Fibroblast of lung (primary cell): ENCODE results near the gene IMMP1L. TPM values are rescaled to one million over a fixed set of nuclear protein-coding genes. Genes with fewer than 3 reads are reported as not detected.

ENCODE experiments used
- DNase-seq, 2 donors: peaks; one replicate each; pipeline versions ENCODE4 v3.0.0 to v3.0.0-alpha.2; 2010; ENCODE audit warnings: low read depth in 2 of 2
- H2AFZ ChIP-seq: 2 replicates; pipeline ENCODE4 v1.5.1; 2012; ENCODE audit warnings: low read length, control low read depth, inconsistent platforms
- H3K27ac ChIP-seq: 2 replicates; pipeline ENCODE4 v1.5.1; 2011; ENCODE audit warnings: low read length, control low read depth; ENCODE audit not compliant: insufficient read depth
- H3K27me3 ChIP-seq: 2 replicates; pipeline ENCODE4 v1.5.1; 2011; ENCODE audit warnings: mild to moderate bottlenecking, low read length; ENCODE audit not compliant: control insufficient read depth, insufficient read depth
- H3K36me3 ChIP-seq: 2 replicates; pipeline ENCODE4 v1.5.1; 2011; ENCODE audit warnings: low read length; ENCODE audit not compliant: control insufficient read depth, insufficient read depth
- H3K4me1 ChIP-seq: 2 replicates; pipeline ENCODE4 v1.5.1; 2011; ENCODE audit warnings: low read length; ENCODE audit not compliant: control insufficient read depth, insufficient read depth; ENCODE audit errors: extremely low read depth
- H3K4me2 ChIP-seq: 2 replicates; pipeline ENCODE4 v1.5.1; 2011; ENCODE audit warnings: low read length, control low read depth; ENCODE audit not compliant: insufficient read depth; ENCODE audit errors: extremely low read depth
- H3K4me3 ChIP-seq, 4 experiments: fragments of 200-600 bp in 1 of 4; sonication (generic) in 1 of 4; replicated peaks in 1 of 4; 2 replicates each; pipeline ENCODE4 v1.5.1; 2011 to 2016; ENCODE audit warnings: low read length in 4 of 4, low read depth in 3 of 4, mild to moderate bottlenecking in 3 of 4, control low read depth in 2 of 4, inconsistent platforms in 1 of 4, mixed read lengths in 1 of 4; ENCODE audit not compliant: insufficient read depth in 1 of 4; ENCODE audit errors: control extremely low read depth in 1 of 4
- H3K79me2 ChIP-seq: 2 replicates; pipeline ENCODE4 v1.5.1; 2012; ENCODE audit warnings: mild to moderate bottlenecking, low read length, inconsistent platforms; ENCODE audit not compliant: control insufficient read depth, insufficient read depth
- H3K9ac ChIP-seq: 2 replicates; pipeline ENCODE4 v1.5.1; 2011; ENCODE audit warnings: mild to moderate bottlenecking, low read length, control low read depth; ENCODE audit not compliant: insufficient read depth
- H3K9me3 ChIP-seq: 2 replicates; pipeline ENCODE4 v1.5.1; 2012; ENCODE audit warnings: low read depth, low read length; ENCODE audit not compliant: control insufficient read depth, insufficient read depth
- H4K20me1 ChIP-seq: 2 replicates; pipeline ENCODE4 v1.5.1; 2011; ENCODE audit warnings: low read length; ENCODE audit not compliant: control insufficient read depth, insufficient read depth; ENCODE audit errors: extremely low read depth
- CTCF ChIP-seq, 2 donors: IDR thresholded peaks in 1 of 2; conservative IDR thresholded peaks in 1 of 2; 1 replicate in 1 of 2; 2 replicates in 1 of 2; pipeline ENCODE4 v1.5.1; 2011 to 2012; ENCODE audit warnings: low read length in 2 of 2, control low read depth in 1 of 2, inconsistent platforms in 1 of 2, low read depth in 1 of 2, mild to moderate bottlenecking in 1 of 2
- EZH2 ChIP-seq: IDR thresholded peaks from 2 replicates; pipeline ENCODE4 v1.5.1; 2012; ENCODE audit warnings: low read length, control low read depth, mild to moderate bottlenecking; ENCODE audit errors: missing control alignments
- polyA plus RNA-seq, 2 donors: library from polyadenylated mRNA; depleted of rRNA in 1 of 2; stranded (reverse) in 1 of 2; unstranded in 1 of 2; fragments of >200 nt; gene quantifications; 2 replicates each; pipeline ENCODE4 v1.2.1, GENCODE V29; 2011 to 2012; ENCODE audit warnings: missing spikeins in 1 of 2
- total RNA-seq: library from RNA; depleted of rRNA; stranded (reverse); fragments of >200 nt; gene quantifications from 2 replicates; pipeline ENCODE4 v1.2.1, GENCODE V29; 2014

IMMP1L gene
- total and polyA plus RNA-seq, 2 donors (not counting 1 experiment from before 2014, with no cell fraction given) = 10.2 to 22.2 TPM

GRCh38 chr11:31417357-31417756, 92.1 kb downstream of the IMMP1L start:
- Histone ChIP-seq H3K4me3 (no peak overlapping the region), H3K4me1 (no peaks in the 10 kb centered on the region), H3K27me3 (no peaks in the 10 kb centered on the region), H3K9ac (no peak overlapping the region), H3K36me3 (no peaks in the 10 kb centered on the region), H2AFZ (no peak overlapping the region), H3K27ac (no peak overlapping the region), H3K9me3 (no peaks in the 10 kb centered on the region), H4K20me1 (no peaks in the 10 kb centered on the region), H3K4me2 (no peak overlapping the region), H3K79me2 (no peaks in the 10 kb centered on the region)
- TF ChIP-seq EZH2 = no peak
- no peak for TF ChIP-seq CTCF (conservative IDR thresholded peaks at IDR 0.05 in 1 of 2, IDR thresholded peaks at IDR 0.05 in 1 of 2; ENCODE audit: low read depth in 1 of 2, low read length in 2 of 2)
- DNase-seq = no peak

- no peaks in the 10 kb centered on the region for H3K9me3 ChIP-seq
- H3K36me3 ChIP-seq = no peaks in the 10 kb centered on the region
- H3K79me2 ChIP-seq = no peaks in the 10 kb centered on the region
- H3K4me2 ChIP-seq = no peak overlapping the region
- no peak overlapping the region for H3K27ac ChIP-seq
- no peak for TF ChIP-seq EZH2
- no peak for TF ChIP-seq CTCF (conservative IDR thresholded peaks at IDR 0.05 in 1 of 2, IDR thresholded peaks at IDR 0.05 in 1 of 2; ENCODE audit: low read depth in 1 of 2, low read length in 2 of 2)
- no peaks in the 10 kb centered on the region for H4K20me1 ChIP-seq
- no peak for DNase-seq
- no peaks in the 10 kb centered on the region for H3K4me1 ChIP-seq
- no peak overlapping the region for H3K4me3 ChIP-seq
- no peak overlapping the region for H2AFZ ChIP-seq
- H3K9ac ChIP-seq = no peak overlapping the region
- H3K27me3 ChIP-seq = no peaks in the 10 kb centered on the region
These were observed 94.0 kb downstream of the IMMP1L start for GRCh38 chr11:31415435-31415834.

- Histone ChIP-seq H3K36me3 (no peaks in the 10 kb centered on the region), H3K4me2 (no peak overlapping the region), H3K9ac (no peak overlapping the region), H2AFZ (no peak overlapping the region), H3K4me3 (no peak overlapping the region), H3K27ac (no peak overlapping the region), H3K9me3 (no peaks in the 10 kb centered on the region), H4K20me1 (no peaks in the 10 kb centered on the region), H3K4me1 (no peaks in the 10 kb centered on the region), H3K27me3 (no peaks in the 10 kb centered on the region), H3K79me2 (no peaks in the 10 kb centered on the region)
- no peak for DNase-seq
- TF ChIP-seq CTCF (conservative IDR thresholded peaks at IDR 0.05 in 1 of 2, IDR thresholded peaks at IDR 0.05 in 1 of 2; ENCODE audit: low read depth in 1 of 2, low read length in 2 of 2) = no peak
- no peak for TF ChIP-seq EZH2
These were observed 95.1 kb downstream of the IMMP1L start for GRCh38 chr11:31414338-31414737.
